ENCODE data around the gene CLTC.

GRCh38 chr17:59632398-59632797 is 12.7 kb downstream of the CLTC start:
- TF ChIP-seq EZH2 (IDR thresholded peaks at IDR 0.05; ENCODE audit: insufficient read depth, poor library complexity, severe bottlenecking): no peak
- TF ChIP-seq EZH2phosphoT487 (IDR thresholded peaks at IDR 0.05; ENCODE audit: insufficient read depth, low read depth): no peak

Measured in GM23248 (cell line).